GM18508 (cell line): ENCODE data around the gene NAP1L5.

Source experiments
- ATAC-seq: cut with Tn5 transposase; IDR thresholded peaks from one replicate; pipeline ENCODE4 v1.9.1; 2021; ENCODE audit warnings: moderate number of reproducible peaks; ENCODE audit not compliant: insufficient read depth, unreplicated experiment

The NAP1L5 gene

DNA sequence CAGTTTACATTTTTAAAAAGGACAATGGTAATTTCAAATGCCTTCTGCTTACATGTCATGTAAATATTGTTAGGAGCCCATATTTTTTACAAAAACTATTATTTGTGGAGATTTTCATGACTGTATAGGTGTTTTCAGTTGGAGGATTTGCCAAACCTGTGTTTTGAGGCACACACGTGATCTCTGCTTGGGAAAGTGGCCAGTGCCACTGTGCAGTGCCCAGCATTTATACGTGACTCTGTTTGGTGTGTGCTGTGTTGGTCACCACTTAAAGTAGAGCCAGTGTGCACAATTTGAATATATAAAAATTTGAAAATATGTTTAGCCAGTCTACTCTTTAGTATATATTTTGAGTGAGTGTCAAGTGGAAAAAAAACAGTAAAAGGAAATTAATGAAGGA, 26.8 kb upstream of the NAP1L5 start:
- no peak for ATAC-seq

DNA sequence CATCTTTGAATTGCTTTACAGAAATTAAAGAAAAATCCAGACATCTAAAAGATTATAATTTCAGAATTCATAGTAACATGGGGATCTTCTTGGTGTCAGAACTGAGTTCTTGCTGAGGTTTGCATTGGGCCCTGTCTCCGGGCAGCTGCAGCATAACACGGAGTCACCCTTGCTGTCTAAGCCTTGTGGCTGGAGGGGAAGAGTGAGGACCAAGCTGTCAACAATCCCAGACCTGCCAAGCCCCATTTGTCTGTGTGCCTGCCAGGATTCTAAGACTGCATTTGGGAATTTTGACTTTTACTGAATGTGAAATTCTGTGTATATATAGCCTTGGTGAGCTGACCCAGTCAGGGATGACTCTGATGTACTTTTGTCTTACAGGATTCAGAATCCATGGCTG, 25.2 kb upstream of the NAP1L5 start:
- no peak for ATAC-seq

DNA sequence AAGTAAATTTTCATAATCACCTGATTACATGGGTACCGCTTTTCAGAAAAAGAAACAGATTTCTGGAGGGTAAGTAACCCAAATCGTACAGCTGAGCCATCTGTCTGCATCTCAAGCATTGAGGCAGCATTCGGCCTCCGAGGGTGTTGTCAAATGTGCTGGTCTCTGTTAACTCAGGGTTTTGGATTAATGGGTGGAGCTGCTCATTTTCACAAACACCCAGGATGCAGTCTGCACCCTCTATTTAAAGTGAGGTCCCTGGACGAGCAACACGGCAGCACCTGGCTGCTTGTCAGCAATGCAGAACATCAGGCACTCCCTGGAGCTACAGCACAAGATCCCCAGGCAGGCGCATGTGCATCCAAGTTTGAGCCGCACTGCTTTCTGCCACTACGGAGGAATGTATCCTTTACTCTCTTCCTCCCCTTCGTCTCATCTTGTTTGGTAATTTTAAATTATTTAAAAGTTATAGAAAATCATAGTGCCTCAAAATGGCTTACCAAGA, 24.7 kb upstream of the NAP1L5 start:
- ATAC-seq: no peak

DNA sequence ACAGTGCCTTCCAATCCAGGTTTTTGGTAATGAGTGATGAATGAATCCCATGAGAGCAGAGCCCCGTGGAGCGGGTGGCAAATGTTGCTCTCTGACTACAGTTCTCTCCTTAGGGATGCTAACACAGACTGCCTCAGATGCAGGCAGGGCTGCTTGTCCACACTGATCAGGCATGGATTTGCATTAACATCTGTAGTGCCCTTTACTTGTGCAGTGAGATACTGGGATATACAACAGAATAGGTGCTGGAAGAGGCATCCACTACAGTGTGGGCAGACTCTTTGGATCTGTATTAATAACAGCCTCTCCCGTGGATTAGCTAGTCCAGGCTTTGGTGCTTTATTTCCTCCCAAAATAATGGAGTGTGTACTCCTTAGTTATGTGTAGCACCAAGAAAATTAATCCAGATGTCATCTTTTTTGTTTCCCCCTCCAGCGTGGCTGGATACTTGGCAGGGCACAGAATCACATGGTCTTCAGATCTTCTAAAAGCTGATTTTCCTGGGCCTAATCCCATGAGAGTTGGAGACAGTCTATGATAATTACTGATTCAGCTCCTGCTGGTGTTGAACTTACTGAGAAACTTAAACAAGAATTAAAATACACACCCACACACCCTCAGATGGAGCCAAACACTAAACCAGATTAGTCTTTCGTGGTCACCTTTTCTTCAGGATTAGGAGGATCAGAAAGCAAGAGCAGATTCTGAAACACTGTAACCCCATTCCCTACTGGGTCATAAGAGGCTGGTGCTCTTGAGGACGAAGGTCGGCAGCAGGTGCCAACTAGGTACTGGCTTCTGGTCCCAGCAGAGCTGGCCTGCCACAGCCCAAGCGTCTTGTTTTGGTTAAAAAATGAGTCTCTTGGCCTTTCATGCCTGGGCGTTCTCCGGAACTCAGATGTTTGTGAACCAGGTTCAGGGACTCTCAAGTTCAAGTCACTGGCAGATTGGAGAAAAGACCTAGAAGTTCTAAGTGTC, 23.1 kb upstream of the NAP1L5 start:
- no peak for ATAC-seq

DNA sequence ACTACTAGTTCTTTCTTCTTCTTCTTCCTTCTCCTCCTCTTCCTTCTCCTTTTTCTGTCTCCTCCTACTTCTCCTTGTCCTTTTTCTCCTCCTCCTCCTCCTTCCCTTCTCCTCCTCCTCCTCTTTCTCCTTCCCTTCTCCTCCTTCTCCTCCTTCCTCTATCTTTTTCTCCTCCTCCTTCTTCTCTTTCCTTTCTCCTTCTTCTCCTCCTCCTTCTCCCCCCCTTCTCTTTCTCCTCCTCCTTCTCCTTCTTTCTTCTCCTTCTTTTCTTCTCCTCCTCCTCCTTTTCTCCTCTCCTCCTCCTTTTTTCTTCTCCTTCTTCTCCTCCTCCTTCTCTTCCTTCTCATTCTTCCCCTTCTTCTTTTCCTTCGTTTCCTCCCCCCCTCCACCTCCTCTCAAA, 21.8 kb upstream of the NAP1L5 start:
- ATAC-seq: no peak

DNA sequence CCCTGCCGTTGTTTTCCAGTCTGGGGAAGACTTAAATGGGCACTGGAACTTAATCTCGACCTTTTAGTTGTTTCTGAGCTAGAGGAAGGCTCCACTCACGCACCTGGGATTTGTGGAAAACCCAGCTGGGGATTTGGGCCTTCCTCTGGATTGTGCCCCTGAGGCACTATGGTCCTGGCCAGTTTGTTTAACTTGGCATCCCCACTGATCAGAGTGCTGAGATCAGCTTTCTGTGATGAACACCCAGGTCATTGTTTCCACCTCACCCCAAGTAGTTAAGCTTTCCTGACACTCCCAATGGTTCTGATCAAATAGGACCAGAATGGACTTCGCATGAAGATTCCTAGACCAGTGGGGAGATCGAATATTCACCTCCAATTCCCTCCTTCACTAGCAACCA, 20.5 kb upstream of the NAP1L5 start:
- no peak for ATAC-seq

DNA sequence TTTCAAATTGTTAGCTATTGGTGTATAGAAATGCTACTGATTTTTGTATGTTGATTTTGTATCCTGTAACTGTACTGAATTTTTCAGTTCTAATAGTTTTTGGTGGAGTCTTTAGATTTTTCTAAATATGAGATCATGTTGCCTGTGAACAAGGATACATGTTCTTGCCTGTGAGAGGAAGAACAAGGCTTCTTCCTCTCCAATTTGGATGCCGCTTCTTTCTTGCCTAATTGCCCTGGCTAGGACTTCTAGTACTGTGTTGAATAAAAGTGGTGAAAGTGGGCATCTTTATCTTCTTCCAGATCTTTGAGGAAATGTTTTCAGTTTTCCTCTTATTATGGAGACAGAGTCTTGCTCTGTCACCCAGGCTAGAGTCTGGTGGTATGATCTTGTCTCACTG, 16.2 kb upstream of the NAP1L5 start:
- no peak for ATAC-seq

DNA sequence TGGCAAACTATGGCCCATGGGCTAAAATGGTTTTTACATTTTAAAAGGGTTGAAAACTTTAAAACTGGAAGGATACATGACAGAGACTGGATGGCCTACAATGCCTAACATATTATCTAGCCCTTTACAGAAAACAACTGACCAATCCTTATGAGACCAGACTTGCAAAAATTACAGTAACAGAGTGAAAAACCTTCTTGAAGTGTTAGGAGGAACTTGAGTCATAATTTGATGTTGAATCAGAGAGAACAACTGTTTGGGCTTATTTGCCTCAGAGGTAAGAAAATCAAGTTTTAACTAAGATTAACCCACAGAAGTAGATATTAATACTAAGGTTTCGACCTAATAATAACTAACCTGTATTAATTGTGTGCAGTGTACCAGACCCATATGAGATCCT, 12.4 kb upstream of the NAP1L5 start:
- ATAC-seq: no peak

DNA sequence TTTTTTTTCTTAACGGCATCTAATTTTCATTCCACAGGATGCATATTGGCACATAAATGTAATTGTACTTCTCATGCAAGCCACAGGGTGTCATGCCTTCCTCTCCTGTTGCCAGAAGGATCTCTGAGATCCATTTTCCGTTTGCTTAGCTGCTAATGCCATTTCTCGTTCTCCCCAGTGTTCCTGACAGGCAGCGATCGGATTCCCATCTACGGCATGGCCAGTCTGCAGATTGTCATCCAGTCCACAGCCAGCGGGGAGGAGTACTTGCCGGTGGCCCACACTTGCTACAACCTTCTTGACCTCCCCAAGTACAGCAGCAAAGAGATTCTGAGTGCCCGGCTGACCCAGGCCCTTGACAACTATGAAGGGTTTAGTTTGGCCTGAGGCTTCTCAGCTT, 8.9 kb upstream of the NAP1L5 start:
- ATAC-seq: no peak

DNA sequence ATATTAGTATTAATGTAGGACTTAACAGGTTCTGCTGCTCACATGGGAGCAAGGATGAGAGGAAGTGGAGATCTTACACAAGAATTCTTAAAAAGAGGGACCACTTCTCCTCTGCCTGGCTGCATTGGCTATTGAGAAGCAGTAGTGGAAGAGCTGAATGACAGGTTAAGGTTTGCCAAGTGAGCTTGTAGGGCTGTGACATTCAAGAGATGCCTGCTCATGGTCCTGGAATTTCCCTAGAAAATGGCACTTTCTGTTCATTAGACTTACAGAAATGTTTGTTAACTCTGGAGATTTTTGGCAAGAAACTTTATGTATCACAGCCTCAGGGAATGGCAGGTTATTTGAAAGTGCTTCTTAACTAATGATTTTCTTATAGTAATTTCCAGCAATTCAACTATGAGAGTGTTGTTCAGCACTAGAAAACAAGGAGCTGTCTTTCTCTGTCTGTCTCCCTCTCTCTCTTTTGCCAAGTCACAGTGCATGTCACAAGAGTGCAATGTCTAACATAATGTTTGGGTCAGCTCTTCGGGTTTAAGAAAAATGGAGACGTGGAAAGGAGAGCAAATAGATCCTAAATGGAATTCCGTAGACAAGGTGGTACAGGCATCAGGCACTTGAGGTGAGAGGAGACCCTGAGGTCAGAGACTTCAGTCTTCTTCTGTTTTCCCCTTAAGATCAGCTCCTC, 8.3 kb upstream of the NAP1L5 start:
- ATAC-seq: no peak

DNA sequence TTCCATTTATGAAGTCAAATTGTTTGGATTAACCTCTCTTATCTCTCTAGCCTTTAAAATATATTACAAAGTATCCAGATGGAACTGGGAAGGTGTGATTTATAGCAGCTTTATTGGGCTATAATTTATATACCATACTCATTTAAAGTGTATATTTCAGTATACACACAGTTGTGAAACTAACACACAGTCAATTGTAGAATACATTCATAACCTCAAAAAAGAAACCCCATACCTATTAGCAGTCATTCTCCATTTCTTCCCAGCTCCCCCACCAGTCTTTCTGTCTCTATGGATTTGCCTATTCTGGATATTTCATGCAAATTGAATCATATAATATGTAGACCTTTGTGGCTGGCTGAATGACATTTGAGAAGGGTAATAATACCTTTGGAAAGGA, 7.6 kb upstream of the NAP1L5 start:
- no peak for ATAC-seq

DNA sequence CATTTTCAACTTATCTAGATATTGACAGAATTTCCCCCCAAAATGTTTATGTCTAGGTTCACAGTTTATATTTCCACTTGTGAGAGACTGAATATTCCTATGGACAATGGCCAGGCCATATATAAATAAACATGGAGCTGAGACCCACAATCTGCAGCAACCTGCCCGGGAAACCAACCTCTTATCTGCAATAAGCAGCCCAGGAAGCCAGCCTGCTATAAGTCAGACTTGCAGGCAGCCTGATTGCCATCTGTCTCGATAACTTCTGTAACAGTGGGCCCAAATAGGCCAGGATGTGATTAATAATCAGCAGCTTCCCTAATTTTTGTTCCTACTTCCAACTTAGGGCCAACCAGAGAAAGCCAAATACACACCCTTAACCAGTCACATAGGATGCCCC, 5.2 kb upstream of the NAP1L5 start:
- ATAC-seq: no peak

DNA sequence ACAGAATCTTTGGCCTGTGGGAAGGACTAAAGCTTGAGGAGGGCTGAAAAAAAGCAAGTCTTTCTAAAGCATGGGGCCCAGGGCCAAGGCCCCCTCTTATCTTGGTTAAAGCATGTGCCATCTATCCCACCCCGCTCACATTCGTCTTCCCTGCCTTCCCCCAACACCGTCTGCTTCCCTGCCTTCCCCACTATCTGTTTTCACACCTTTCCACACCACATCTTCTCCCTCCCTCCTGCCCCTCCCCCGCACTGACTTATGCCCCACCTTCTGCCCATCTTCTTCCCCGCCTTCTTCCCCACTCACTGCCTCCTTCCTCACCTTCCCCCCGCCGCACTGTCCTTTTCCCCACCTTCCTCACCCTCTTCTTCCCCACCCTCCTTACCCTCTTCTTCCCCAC, 890 bp upstream of the NAP1L5 start:
- no peak for ATAC-seq

DNA sequence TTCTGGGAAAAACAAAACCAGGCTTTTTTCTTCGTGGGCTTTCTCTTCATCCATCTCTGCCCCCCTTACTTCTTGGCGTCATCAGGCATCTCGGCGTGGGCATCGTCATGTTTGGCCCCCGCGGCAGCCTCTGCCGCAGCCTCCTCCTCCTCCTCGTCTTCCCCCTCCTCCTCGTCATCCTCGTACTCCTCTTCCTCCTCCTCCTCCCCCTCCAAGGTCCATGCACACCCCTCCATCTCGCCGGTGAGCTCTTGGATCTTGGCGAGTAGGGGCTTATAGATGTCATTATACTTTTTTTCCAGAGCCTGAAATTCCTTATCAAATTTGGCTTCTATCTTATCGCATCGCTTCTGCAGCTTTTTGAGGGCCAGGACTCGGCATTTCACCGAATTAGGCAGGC, 488 bp downstream of the NAP1L5 start:
- ATAC-seq: no peak

DNA sequence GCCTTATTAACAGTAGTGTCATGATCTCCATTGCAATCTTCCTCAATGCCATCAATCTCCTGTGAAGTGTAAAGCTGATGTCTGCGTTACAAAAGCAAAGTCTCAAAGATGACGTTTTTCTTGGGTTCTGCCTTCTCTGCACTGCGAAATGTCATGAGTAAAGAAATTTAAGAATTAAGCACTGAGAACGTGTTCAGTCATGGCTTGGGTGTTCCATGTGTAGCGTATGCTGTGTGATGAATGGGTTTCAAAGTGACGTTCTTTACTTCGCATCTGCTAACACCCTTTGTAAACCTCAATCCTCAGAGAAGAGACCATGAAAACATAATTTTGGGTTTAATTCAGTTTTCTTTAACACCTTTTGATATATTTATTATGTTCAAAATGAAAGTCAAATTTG, 999 bp downstream of the NAP1L5 start:
- ATAC-seq: no peak

DNA sequence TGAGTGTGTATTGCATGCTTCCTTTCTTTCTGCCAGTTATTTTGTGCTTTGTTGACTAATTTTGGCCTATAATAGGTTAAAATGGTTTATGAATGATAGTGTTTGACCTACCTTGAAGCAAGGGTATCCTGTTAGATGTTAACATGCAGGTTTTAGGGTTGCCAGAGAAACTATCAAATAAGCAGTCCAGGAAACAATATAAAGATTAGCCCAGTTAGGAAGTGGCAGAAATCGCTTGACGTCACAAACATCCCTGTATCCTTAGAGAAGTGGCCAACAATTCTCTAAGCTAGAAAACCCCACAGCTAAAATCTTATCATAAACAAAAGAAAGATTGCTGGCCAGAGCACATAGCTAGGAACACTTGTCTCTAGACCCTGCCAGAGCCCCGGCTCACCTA, 3.8 kb downstream of the NAP1L5 start:
- no peak for ATAC-seq

DNA sequence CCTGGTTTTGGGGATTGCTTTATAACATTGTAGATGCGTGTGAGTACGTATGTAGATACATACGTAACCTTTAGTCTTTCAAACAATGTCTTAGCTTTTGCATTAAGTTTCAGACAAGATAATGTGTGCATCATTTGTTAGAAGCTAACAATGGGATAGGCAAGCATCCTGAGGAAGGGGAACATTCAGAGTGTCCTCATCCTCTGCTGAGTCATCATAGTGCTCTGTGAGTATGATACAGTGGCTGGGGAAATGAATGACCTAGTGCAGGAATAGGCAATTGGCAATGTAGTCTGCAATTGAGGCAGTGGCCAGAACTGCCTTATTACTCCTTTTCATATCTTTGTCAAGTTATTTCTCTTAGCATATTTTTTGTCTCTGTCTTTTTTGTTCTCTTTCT, 7.3 kb downstream of the NAP1L5 start:
- ATAC-seq: no peak

DNA sequence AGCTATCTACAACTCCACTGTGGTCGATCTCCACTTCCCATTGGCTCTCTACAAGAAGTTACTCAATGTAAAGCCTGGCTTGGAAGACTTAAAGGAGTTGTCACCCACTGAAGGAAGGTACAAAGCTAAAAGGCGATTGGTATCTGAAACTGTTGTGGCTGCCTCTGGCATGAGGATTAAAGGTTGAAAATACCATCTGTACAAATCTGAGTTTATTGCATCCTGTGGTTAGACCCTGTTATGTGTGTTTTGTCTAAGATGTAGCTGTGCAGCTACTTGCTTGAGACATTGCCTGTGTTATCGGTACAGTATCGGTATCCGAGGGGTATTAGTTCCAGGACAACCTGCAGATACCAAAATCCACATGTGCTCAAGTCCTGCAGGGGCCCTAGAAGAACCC, 16.4 kb downstream of the NAP1L5 start:
- ATAC-seq: no peak

DNA sequence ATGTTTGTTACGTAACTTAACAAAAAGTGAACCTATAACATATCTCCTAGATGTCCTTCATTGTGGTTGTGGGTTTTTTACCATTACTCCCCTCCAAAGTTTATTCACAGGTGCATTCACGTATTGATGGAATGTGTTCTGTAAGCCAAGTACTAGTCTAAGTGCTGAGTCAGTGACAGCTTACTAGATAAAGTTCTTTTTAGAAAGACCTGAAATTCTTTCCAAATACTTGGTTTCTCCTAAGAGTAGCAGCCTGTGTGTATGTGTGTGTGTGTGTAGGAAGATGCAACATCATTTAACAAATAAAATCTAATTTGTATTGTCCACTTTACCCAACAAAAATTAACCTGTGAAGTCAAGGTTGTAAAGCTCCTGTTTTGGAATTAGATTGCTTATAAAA, 22.1 kb downstream of the NAP1L5 start:
- no peak for ATAC-seq

DNA sequence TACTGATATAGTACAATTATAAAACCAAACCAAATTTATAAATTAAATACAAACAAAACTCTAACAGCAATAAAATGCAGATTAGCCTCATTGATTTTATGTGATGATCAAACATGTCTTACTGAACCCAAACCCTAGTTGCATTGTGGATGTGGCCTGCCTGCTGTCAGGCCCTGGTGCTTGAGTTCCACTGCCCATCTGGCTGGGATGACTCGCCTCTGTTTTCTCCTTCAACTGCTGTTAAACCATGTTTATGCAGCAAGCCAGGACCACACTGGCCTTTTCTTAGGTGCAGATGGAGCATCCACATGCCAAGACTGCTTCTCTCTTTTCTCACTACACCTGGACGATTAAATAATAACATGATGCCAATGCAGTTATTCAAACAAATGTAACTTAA, 22.6 kb downstream of the NAP1L5 start:
- ATAC-seq: no peak

DNA sequence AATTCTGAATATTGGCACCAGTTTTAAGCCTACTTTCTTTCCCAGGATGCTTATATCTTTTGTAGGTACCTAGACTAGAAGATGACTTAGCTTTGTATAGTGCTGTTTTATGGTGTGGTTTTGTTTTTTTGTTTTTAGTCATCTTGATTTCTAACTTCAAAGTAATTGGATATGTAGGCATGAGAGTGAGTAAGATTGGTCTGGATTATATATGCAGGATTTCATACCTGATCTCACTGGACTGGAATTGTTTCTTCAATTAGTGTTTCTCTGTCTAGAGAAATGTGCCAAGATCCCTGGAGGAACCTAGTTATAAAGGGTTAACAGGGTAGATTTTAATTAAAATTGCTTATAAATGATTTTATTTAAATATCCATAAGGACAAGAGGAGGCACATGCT, 23.1 kb downstream of the NAP1L5 start:
- ATAC-seq: no peak

DNA sequence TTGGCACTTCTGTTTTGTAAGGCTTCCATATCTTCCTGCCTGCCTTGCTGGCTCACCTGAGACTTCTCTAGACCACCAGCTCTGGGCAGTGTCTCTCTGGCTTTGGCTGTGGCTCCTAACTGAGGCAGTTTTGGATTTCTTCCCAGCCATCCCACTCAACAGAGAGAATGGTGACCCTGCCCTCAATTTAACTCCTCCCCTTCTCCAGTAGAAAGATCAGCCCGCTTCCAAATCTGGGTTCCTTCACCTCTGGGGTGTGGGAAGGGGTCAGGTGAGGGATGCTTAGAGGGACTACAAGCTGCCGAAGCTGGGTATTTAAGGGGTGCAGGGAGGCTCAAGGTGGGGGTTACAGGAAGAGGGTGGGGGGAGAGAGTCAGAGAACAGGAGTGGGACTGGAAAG, 23.7 kb downstream of the NAP1L5 start:
- no peak for ATAC-seq
